COLO829 (cell line): Measurements from ENCODE around the gene FASN.
A peak's percentile ranks its signal among the peaks of the same experiment; 100 is the strongest.

Experiments
- DNase-seq: peaks from one replicate; pipeline ENCODE4 v3.0.0; 2012; ENCODE audit warnings: low spot score

FASN gene

GRCh38 chr17:82076785-82077591 is 21.0 kb downstream of the FASN start:
- DNase-seq = no peak

GRCh38 chr17:82076018-82076784 is 21.8 kb downstream of the FASN start:
- DNase-seq = no peak

GRCh38 chr17:82073446-82073845 is 24.6 kb downstream of the FASN start:
- no peak for DNase-seq

DNA sequence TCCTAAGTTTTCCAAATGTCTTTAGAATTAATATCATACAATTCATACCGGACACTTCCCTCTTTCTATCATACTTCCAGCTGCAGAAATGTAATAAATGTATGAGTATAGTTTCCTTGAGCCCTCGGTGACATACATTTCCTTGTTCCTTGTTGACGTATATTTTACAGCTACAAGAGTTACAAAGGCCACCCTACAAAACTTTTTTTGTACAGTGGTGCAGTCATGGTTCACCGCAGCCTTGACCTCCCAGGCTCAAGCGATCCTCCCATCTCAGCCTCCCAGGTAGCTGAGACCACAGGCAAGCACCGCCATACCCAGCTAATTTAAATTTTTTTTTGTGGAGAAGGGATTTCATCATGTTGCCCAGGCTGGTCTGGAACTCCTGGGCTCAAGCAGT is 25.2 kb downstream of the FASN start:
- no peak for DNase-seq

DNA sequence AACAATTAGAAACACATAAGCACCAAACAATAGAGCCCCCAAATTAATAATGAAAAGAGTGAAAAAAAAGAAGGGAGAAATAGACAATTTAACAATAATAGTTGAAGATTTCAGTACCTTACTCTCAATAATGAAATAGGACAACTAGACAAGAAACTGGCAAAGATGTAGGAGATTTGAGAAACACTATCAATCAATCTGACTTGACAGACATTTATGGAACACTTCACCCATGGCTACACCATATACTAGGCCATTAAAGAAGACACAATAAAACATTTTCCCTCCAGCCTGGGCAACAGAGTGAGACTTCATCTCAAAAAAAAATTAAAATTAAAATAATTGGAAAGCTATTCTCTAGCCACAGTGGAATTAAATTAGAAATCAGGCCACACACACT is 27.4 kb downstream of the FASN start:
- DNase-seq = no peak

- peak; percentile 66 for DNase-seq
Measured at GRCh38 chr17:82065638-82066303, 32.3 kb downstream of the FASN start, which contains the start of gene DUS1L. TSS of gene DUS1L (minus strand) at chr17:82065804. CDS start at chr17:82065059, 745 bp downstream.

- DNase-seq = peak; percentile 26
Measured at GRCh38 chr17:82065193-82065637, 32.8 kb downstream of the FASN start.

DNA sequence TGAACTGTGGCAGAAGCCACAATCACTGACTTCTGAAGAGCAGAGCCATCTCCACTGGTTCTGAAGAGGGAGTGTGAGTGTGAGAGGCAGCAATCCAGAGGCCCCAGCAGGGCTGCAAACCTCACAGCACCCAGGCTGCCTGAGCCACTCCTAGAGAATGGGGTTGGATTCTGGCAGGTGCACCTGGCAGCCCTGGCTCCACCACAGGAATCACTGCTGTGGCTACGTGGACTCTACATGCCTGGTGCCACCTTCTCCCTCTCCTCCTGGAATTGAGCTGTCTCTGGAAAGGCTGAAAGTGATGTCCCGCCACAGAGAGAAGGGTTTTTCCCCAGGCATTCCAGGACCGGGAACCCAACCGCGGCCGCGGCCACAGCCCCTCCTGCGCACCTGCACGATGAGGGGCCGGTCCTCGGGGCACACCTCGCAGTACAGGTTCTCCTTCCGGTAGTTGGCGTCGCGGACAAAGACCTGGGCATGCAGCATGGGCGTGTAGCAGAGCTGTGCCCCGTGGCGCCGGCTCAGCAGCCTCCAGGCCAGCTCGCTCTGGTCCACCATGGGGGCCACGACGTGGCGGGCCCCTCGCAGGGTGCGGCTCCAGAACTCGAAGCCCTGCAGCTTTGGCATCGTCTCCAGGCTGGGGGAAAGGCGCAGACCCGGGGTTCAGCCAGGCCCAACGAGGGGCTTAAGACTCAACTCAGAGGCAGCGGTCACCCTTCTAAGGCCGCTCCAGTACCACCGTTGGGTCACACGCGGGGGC is 33.4 kb downstream of the FASN start:
- peak; percentile 14 for DNase-seq

- DNase-seq = no peak
Measured at GRCh38 chr17:82063424-82064415, 34.3 kb downstream of the FASN start.

GRCh38 chr17:82062984-82063368 is 35.1 kb downstream of the FASN start:
- DNase-seq = no peak

DNA sequence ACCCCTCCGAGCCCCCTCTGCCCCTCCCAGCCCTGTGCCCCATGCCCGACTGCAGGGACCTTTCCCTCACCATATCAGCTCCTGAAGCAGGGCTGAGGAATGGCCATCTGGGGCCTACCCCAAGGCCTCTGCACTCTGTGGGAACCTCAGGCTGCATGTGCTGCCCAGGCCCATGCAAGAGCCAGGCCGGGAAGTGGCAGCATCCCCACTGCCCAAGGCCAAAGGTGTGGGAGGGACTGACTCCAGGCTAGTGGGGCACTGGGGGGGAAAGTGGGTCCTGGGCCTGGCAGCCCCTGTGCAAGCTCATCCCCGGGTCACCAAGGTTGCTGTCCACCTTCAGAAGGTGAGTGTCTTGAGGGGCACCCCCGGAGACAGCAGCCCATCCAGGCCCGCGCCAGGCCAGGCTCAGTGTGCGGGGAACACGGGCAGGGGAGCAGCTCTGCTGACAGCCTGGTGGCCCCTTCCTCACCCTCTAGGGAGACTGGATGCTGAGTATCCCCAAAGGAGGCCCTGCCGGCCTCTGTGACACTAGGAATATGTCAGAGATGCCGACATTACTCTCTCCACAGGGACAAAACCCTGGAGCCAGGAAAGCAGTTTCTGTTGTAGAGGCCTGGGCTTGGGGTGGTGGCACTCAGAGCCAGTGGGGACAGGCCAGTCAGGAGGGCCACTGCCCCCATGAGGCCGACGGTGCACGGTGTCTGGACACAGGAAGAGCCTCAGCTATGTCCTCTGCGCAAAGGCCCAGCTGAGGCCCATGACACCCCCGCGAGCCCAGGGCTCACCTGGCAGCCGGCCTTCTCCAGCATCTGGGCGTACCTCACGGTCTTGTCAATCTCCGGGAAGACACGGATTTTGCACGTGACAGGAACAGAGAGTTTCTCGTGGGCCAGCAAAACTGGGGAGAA is 35.7 kb downstream of the FASN start:
- DNase-seq = no peak

GRCh38 chr17:82061047-82061925 is 36.8 kb downstream of the FASN start:
- no peak for DNase-seq

DNA sequence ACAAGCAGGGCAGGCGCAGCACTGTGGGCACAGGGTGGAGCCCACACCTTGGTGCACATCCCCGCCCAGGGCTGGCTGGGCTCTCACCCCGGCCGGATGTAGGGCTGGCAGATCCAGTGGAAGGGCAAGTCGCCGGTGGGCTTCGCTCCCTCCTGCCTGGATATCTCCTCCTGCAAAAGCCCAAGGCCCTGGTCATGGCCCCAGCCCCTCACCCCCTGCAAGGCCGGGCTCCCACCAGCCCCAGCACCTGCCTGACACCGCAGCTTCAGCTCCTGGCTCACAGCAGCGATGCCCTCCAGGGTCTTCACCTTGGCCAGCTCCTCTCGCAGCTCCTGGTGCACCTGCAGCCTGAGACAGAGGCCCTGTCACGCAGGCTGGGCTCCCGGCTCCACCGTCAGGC is 37.4 kb downstream of the FASN start:
- DNase-seq = no peak

- no peak for DNase-seq
Measured at GRCh38 chr17:82060001-82060380, 38.0 kb downstream of the FASN start.

- no peak for DNase-seq
Measured at GRCh38 chr17:82059272-82060000, 38.6 kb downstream of the FASN start.

DNA sequence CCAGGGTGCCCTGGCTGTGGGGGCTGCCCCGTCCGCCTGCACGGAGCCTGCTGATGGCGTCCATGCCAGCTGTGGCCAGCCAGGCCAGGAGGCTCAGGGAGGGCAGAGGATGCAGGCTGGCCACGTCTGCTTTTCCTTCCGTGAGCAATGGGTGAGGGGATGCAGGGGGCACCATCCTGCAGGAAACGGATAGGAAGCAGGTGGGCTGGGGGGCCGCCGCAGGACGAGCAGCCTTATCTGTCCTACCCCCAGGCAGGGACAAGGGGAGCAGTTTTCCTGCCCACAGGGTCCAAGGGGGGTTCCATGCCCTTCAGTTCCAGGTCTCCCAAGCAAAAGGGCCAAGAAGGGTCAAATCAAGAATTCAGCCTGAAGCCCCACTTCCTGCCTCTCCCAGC is 39.2 kb downstream of the FASN start:
- DNase-seq = no peak

GRCh38 chr17:82058230-82058854 is 39.7 kb downstream of the FASN start:
- no peak for DNase-seq
